Activated CD8-positive, alpha-beta T cell treated with anti-CD3 and anti-CD28 coated beads for 36 hours (primary cell): ENCODE results near the gene ZMYND10. TPM values are rescaled to one million over a fixed set of nuclear protein-coding genes. Genes with fewer than 3 reads are reported as not detected.

Experiments
- ATAC-seq: fragments of 200-7000 bp; cut with Tn5 transposase; one replicate; pipeline ENCODE4 v1.10.0; 2021; ENCODE audit warnings: mild to moderate bottlenecking, moderate library complexity
- CTCF ChIA-PET: fragments of 350-600 bp; sonication (Branson Sonifier 250); formaldehyde crosslinking; loops from one replicate; lab custom pipeline; 2021; ENCODE audit warnings: antibody characterized with exemption; lab: Charles Lee
- POLR2A ChIA-PET: fragments of 350-600 bp; sonication (Branson Sonifier 250); formaldehyde crosslinking; loops from one replicate; lab custom pipeline; 2021; ENCODE audit warnings: antibody characterized with exemption; lab: Charles Lee
- DNase-seq: peaks from one replicate; pipeline ENCODE4 v3.0.0-alpha.2; 2020
- H3K27ac Mint-ChIP-seq: one replicate; pipeline ENCODE4 v1.8.0; 2021; ENCODE audit warnings: mild to moderate bottlenecking, mixed read lengths
- H3K27me3 Mint-ChIP-seq: one replicate; pipeline ENCODE4 v1.8.0; 2021; ENCODE audit warnings: mixed read lengths
- H3K36me3 Mint-ChIP-seq: one replicate; pipeline ENCODE4 v1.8.0; 2021; ENCODE audit warnings: low read depth, mixed read lengths
- H3K4me1 Mint-ChIP-seq: one replicate; pipeline ENCODE4 v1.8.0; 2021; ENCODE audit warnings: low read depth, mixed read lengths
- H3K4me3 Mint-ChIP-seq: one replicate; pipeline ENCODE4 v1.8.0; 2021; ENCODE audit warnings: mild to moderate bottlenecking, moderate library complexity, mixed read lengths
- H3K9me3 Mint-ChIP-seq: one replicate; pipeline ENCODE4 v1.8.0; 2021; ENCODE audit warnings: mixed read lengths
- intact Hi-C: fragments of 100-400 bp; cut with micrococcal nuclease; formaldehyde crosslinking; loops from one replicate; pipeline ENCODE4 v1.10.0; 2022
- total RNA-seq, 2 experiments: library from RNA; stranded (reverse); gene quantifications; one replicate each; pipeline ENCODE4 v1.2.3, GENCODE V29; 2021
- TF ChIP-seq, protein P1 (sequence below): fragments of 200-600 bp; IDR thresholded peaks from one replicate; pipeline ENCODE4 v1.8.0; 2022; ENCODE audit warnings: antibody characterized with exemption, mild to moderate bottlenecking

Gene ZMYND10
- total RNA-seq, 2 experiments from 2014 or later, result 1.5 to 2.6 TPM

DNA sequence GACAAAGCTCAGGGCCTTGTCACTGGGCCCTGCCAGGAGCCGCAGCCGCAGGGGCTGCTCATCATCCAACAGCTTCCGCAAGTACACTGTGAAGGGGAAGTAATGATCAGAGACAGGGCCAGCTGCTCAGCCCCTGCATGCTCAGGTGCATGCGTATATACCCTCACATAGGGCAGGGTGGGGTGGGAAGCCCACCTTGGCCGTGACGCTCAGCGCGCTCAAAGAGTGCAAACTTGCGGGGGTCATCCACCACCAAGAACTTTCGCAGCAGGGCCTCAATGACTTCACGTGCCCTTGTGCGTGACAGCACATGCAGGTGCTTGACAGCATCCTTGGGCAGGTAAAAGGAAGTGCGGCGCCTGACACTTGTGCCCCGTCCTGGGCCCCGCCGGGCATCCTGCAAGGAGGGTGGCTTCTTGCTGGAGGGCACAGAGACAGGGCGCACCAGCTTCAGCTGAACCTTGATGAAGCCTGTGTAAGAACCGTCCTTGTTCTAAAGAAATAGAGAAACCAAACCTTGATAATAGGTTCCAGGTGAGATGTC, 14.1 kb downstream of the ZMYND10 start:
- TF ChIP-seq, protein P1, sequence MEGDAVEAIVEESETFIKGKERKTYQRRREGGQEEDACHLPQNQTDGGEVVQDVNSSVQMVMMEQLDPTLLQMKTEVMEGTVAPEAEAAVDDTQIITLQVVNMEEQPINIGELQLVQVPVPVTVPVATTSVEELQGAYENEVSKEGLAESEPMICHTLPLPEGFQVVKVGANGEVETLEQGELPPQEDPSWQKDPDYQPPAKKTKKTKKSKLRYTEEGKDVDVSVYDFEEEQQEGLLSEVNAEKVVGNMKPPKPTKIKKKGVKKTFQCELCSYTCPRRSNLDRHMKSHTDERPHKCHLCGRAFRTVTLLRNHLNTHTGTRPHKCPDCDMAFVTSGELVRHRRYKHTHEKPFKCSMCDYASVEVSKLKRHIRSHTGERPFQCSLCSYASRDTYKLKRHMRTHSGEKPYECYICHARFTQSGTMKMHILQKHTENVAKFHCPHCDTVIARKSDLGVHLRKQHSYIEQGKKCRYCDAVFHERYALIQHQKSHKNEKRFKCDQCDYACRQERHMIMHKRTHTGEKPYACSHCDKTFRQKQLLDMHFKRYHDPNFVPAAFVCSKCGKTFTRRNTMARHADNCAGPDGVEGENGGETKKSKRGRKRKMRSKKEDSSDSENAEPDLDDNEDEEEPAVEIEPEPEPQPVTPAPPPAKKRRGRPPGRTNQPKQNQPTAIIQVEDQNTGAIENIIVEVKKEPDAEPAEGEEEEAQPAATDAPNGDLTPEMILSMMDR, result no peak
- ATAC-seq (no peak), DNase-seq (no peak)
- no peaks in the 10 kb centered on the region for H3K9me3 Mint-ChIP-seq
- peaks cover 40% of the 10 kb centered on the region for H3K4me1 Mint-ChIP-seq
- POLR2A ChIA-PET, result interaction anchor here (0.6 to 10.9 kb wide), 5 partner anchors 9 to 257 kb away, joined by 3 to 126 read pairs (median 5); partner anchors contain the start of genes HYAL2, HYAL3, NAA80 and RASSF1
- H3K4me3 Mint-ChIP-seq, result no peak overlapping the region
- CTCF ChIA-PET, result no interaction called here
- no peaks in the 10 kb centered on the region for H3K27me3 Mint-ChIP-seq
- intact Hi-C loops, result no loop called here
- H3K27ac Mint-ChIP-seq, result no peak overlapping the region
- H3K36me3 Mint-ChIP-seq, result peaks cover 60% of the 10 kb centered on the region

DNA sequence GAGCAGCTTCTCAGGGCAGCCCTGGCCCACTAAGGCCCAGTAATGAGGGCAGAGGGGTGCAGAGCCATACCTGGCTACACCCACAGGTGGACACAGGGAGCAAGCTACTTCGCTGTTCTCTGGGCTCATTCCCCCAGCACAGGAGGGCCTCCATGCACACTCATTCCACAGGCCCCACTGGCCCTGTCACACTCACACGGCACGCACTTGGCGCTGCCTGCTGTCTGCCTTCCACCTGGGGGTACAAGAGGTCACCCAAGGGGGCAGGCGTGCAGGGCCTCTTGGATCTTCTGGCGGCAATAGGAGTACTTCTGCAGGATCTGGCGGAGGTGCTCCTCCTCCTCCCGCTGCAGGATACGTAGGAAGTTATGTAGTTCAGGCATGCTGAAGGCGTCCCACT, 15.2 kb downstream of the ZMYND10 start:
- TF ChIP-seq, protein P1, result no peak
- intact Hi-C loops, result no loop called here
- no peak overlapping the region for H3K27ac Mint-ChIP-seq
- H3K27me3 Mint-ChIP-seq, result no peaks in the 10 kb centered on the region
- H3K36me3 Mint-ChIP-seq, result peaks cover 49% of the 10 kb centered on the region
- H3K4me3 Mint-ChIP-seq, result no peak overlapping the region
- no peaks in the 10 kb centered on the region for H3K9me3 Mint-ChIP-seq
- CTCF ChIA-PET, result interaction anchor here (2.8 kb wide), 1 partner anchor 84 kb away, joined by 9 read pairs; no protein-coding TSS in a partner anchor
- H3K4me1 Mint-ChIP-seq, result peaks cover 32% of the 10 kb centered on the region
- no peak for DNase-seq
- POLR2A ChIA-PET, result interaction anchor here (1.0 to 10.9 kb wide), 4 partner anchors 10 to 38 kb away, joined by 3 to 126 read pairs (median 4); partner anchors contain the start of genes HYAL2, IFRD2, RASSF1 and ZMYND10
- no peak for ATAC-seq

DNA sequence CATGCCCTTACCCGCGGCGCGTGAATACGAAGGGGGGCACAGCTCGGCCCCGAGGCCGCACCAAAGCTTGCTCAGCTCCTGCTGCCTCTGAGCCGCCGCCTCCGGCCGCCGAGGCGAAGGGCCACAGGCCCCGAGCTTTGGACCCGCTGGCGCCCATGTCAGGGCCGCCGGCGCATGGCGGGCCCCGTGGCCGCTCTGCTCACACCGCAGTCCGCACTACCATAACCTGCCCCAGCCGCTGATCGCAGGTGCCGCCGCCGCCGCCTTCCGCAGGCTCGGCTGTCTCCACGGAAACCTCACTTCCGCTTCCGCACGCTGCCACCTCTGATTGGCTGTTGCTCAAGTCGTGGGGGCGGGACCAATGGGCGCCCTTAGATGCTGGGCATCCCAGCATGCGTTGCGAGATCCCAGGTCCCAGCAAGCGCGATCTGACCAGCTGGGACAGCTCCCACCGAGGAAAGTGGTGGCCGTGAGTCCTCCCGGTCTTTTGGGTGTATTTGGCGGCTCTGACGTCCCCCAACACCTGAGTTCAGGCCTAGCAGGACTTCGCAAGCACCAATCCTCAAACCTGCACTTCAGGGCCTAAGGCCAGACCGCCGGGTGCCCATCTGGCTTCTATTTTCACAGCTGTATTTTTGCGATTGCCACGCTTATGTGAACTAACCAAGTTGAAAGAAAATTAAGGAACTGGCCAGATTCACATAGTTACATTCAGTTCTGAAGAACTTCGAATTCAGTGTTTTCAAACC, 17.4 kb downstream of the ZMYND10 start, which contains the start of gene TUSC2:
TUSC2 (minus strand) TSS at position 281 of the 749 bp plus-strand sequence; CDS start at position 157, 124 bp downstream.
- TF ChIP-seq, protein P1, result no peak
- ATAC-seq (peak; percentile 94), DNase-seq (peak; percentile 99)
- H3K4me3 Mint-ChIP-seq, result peak within 1 kb of the TSS; percentile 81
- CTCF ChIA-PET, result interaction anchor here (0.7 to 2.8 kb wide), 8 partner anchors 8 to 101 kb away, joined by 3 to 17 read pairs (median 7); partner anchors contain the start of genes HYAL3 and NAA80
- no peaks in the 10 kb centered on the region for H3K9me3 Mint-ChIP-seq
- H3K27ac Mint-ChIP-seq, result peak within 1 kb of the TSS; percentile 72
- peaks cover 19% of the 10 kb centered on the region for H3K4me1 Mint-ChIP-seq
- POLR2A ChIA-PET, result interaction anchor here (0.8 to 3.2 kb wide), 12 partner anchors 8 to 52 kb away, joined by 3 to 51 read pairs (median 3); partner anchors contain the start of genes RASSF1 and ZMYND10
- H3K27me3 Mint-ChIP-seq, result no peaks in the 10 kb centered on the region
- intact Hi-C loops, result no loop called here
- peaks cover 31% of the 10 kb centered on the region for H3K36me3 Mint-ChIP-seq

DNA sequence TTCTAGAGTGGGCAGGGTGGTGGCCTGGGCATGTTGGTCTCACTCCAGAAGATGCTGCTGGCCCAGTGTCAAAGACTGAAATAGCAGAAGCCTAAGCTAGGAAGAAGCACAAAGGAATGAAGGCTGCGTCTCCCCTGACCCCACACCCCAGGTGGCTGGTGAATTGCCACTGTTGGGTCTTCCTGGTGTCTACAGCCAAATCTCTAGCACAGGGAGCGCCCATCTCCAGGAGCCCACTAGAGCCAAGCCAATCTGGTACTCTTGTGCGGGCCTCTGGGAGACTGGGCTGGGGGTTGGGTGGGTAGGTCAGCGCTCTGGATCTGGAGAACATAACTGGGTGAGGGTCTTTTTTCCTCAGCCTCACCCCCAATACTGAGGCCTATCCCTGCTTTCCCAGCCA, 18.4 kb downstream of the ZMYND10 start:
- no peaks in the 10 kb centered on the region for H3K9me3 Mint-ChIP-seq
- H3K4me3 Mint-ChIP-seq, result peak overlapping the region; percentile 81
- intact Hi-C loops, result no loop called here

More for the DNA sequence above, 18.4 kb downstream of the ZMYND10 start:
- H3K36me3 Mint-ChIP-seq, result peaks cover 23% of the 10 kb centered on the region
- H3K4me1 Mint-ChIP-seq, result peaks cover 22% of the 10 kb centered on the region
- TF ChIP-seq, protein P1, result no peak
- CTCF ChIA-PET, result interaction anchor here (0.8 to 2.0 kb wide), 6 partner anchors 7 to 28 kb away, joined by 3 to 17 read pairs (median 7); partner anchors contain the start of genes HYAL3 and NAA80
- POLR2A ChIA-PET, result interaction anchor here (1.0 to 3.2 kb wide), 7 partner anchors 8 to 51 kb away, joined by 3 to 51 read pairs (median 3); partner anchors contain the start of gene ZMYND10
- no peaks in the 10 kb centered on the region for H3K27me3 Mint-ChIP-seq
- H3K27ac Mint-ChIP-seq, result peak overlapping the region; percentile 71
- ATAC-seq (no peak), DNase-seq (no peak)
